ENCODE measurements around the gene SMARCA2. TPM values are rescaled to one million over a fixed set of nuclear protein-coding genes. Genes with fewer than 3 reads are reported as not detected.

Gene SMARCA2
- total and polyA plus RNA-seq, 4 donors = 18.8 to 67.0 (median 41.1) TPM

GRCh38 chr9:2178034-2178734 is 163.0 kb downstream of the SMARCA2 start (continued):
- TF ChIP-seq ATF3 (IDR thresholded peaks at IDR 0.05) = no peak

- WGBS = 93% methylated on average over 3 of the region's 3 CpGs
- H3K9ac ChIP-seq (ENCODE audit: low read depth in 1 of 2, low read length in 2 of 2) = no peak overlapping the region
Observed at GRCh38 chr9:2179567-2179966, 164.4 kb downstream of the SMARCA2 start.

More at GRCh38 chr9:2179567-2179966, 164.4 kb downstream of the SMARCA2 start:
- DNase-seq (ENCODE audit: low spot score) = no peak
- Histone ChIP-seq H3K9me3 (ENCODE audit: control insufficient read depth in 4 of 4, low read length in 3 of 4) (no peaks in the 10 kb centered on the region), H3K27ac (ENCODE audit: low read depth in 1 of 2, low read length in 2 of 2) (no peak overlapping the region), H3K27me3 (ENCODE audit: control insufficient read depth in 4 of 4, insufficient read depth in 4 of 4, low read length in 3 of 4) (no peaks in the 10 kb centered on the region), H3K4me3 (ENCODE audit: low read depth in 1 of 3, low read length in 3 of 3) (no peak overlapping the region), H3K36me3 (ENCODE audit: control insufficient read depth in 4 of 4, insufficient read depth in 3 of 4, low read depth in 1 of 4, low read length in 3 of 4) (peaks cover 0 to 24% (median 17%) of the 10 kb centered on the region in 4 donors), H3K4me1 (ENCODE audit: control insufficient read depth in 4 of 4, insufficient read depth in 4 of 4, low read length in 3 of 4) (no peaks in the 10 kb centered on the region)
- no peak for TF ChIP-seq HNF4G (IDR thresholded peaks at IDR 0.05)
- no peak for TF ChIP-seq ZBTB33 (IDR thresholded peaks at IDR 0.05)
- TF ChIP-seq MAX (IDR thresholded peaks at IDR 0.05) = no peak
- TF ChIP-seq GABPA (IDR thresholded peaks at IDR 0.05 in 1 of 2, conservative IDR thresholded peaks at IDR 0.05 in 1 of 2) = no peak
- no peak for TF ChIP-seq REST (IDR thresholded peaks at IDR 0.05)
- TF ChIP-seq FOXA2 (IDR thresholded peaks at IDR 0.05) = no peak

All from liver (tissue), 9 donors.